Germinal center (tissue), 1 donor: ENCODE data around the gene FCN1.

Experiments
- DNase-seq: peaks from one replicate; pipeline ENCODE4 v3.0.0; 2012; ENCODE audit warnings: mixed read lengths, low spot score

Gene FCN1

DNA sequence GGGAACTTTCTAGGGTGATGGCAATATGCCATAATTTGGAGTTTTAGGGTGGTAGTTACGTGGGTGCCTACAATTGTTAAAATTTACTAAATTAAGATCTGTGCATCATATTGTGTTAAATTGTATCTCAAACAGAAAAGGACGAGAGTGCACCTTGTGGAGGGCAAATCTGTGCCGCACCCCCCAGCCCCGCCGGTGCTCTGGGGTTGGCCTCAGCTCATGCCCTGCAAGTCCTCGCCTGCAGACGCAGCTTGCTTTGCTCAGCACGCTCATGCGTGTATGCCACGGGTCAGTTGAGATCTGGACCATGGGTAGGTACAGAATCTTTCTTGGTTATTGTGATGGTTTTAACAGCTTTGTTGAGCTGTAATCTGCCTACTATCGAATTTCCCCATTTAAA is 33.7 kb upstream of the FCN1 start:
- DNase-seq: no peak

DNA sequence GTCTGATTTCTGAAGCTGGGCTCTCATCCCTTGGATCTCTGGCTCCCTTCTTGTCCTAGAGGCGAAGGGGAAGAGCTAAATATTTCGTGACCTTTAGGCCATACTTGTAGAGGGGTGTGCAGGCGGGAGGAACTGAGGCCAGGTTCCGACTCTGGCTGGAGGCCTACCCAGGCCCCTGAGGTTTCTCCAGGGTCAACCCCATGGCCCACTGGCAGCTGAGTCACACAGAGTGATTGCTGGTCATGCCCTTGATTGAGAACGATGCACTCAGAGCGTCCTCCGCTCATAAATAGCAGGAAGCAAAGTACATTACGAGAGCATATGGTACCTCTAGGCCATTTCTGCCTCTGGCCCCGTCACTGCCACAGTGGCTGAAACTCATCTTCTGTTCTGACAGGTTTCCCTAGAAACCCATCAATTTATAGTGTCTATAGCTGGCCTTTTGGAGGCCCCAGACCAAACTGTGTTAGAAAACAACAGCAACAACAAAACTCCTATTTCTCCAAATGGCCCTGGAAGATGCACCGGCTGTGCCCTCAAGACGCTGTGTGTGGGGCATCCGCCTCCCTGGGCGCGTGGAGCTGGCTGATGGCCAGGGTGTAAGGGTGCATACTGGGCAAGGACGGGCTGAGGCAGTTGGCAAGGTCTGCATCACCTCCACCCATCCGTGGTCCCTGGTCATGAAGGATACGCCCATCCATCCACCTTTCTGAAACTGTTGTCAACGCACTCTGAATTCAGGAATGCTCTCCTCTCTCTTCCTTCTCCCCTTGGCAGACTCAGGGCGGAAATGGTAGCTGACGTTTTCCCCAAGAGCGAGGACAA is 32.9 kb upstream of the FCN1 start:
- no peak for DNase-seq

DNA sequence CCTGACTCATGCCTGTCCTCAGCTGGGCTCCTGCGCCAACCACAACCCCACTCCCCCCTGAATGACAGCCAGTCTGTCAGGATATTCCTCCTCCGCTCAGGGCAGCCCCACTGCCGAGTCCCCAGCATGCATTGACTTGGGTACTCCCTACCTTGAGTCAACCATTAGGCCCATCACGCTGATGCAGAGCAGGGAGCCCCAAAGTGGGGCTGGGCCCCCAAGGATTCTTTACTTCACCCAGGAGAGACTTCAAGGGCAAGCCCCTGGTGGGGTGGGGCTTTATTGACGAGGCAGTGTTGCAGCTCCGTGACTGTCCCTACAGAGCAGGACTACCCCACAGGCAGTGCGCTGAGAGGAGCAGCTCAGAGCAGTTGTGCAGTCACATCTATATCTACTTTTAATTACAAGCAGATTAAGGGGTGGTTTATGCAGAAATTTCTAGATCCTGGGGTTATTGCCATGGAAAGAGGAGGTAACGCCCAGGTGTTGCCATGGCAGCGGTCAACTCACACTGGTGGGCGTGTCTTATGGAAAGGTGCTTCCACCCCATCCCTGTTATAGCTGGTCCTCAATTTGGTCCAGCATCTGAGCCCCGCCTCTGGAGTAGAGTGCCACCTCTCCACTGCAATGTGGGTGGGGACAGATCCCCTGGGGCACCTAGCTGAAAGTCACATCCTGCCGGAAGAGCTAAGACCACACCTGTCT is 32.1 kb upstream of the FCN1 start:
- DNase-seq: no peak

DNA sequence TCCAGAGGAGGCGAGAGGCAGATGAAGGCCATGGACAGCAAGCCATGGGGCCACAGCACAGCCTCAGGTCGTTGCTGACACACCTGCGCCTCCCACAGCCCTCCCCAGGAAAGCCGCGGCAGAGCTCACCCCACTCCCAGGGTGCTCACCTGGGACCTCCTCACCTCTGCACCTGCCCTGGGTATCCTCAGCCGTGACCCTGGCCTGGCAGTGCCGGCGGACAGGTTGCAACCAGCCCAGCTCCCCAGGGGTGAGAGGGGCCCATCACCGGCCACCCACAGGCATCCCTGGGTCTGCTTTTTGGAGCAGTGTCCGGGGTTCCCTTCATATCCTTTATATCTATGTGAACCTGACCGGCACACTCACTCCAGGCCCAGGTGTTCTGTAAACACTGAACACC is 30.4 kb upstream of the FCN1 start:
- no peak for DNase-seq

DNA sequence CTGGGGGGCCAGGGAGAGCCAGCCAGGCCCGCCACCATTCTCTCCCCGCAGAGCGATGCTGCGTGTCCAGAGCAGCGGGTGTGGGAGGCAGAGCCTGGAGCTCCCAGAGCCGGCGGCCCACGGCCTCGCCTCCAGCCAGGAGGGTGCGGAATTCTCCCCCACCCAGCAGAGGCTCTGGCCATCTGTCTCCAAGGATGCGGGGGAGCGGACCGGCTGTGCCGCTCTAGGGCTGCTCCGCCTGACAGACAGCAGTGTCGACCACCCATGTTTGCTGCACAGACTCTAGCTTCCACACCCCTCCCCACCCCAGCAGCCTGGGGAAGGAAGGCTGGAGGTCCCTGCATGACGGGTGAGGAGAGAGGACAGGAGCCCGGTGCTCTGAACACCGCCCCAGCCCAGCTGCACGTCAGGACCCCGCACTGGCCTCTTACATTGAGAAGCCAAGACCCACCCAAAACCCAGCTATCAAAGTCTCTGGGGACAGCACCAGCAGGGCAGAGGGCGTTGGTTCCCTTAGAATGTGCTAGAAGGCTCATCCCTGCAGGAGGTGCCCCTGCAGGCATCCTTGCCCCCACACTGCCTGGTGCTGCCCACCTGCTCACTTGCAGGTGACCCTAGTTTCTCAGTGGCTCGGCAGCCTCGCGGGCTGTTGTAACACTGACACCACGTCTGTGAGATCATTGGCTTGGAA is 29.7 kb upstream of the FCN1 start:
- no peak for DNase-seq

DNA sequence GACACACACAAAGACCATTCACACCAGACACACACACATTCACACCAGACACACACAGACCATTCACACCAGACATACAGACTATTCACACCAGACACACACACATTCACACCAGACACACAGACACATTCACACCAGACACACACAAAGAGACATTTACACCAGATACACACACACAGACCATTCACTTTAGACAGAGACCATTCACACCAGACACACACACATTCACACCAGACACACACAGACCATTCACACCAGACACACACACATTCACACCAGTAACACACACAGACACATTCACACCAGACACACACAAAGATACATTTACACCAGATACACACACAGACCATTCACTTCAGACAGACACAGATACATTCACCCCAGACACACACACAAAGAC is 29.0 kb upstream of the FCN1 start:
- no peak for DNase-seq

DNA sequence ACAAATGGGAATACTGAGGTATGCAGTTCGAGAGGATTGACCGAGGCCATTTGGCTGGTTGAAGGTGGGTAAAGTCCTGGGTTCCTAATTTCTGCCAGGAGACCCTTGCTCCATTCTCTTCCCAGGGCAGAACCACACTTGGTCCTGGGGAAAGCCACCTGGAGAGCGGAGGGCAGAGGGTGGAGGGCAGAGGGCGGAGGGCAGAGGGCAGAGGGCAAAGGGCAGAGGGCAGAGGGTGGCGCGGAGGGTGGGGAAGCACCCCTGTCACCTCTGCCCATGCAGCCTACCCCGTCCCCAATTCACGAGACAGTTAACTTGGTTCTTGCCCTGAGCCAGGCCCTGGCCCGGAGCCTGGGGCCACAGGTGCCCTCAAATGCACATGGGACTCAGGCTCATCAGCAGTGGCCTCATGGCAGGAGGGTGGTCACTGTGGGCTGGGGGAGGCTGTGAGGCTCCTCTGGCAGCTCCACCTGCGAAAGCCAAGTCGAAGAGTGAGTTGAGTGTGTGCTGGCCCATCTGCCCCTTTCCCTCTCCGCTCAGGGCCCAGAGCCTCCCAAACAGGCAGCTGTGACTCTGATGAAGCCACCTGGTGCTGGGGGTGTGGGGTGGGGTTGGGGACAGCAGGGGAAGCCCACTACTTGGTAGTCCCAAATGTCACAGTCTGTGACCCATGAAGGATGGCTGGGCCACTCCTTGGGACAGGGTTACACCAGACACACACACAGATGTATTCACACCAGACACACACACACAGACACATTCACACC is 28.0 kb upstream of the FCN1 start:
- no peak for DNase-seq

DNA sequence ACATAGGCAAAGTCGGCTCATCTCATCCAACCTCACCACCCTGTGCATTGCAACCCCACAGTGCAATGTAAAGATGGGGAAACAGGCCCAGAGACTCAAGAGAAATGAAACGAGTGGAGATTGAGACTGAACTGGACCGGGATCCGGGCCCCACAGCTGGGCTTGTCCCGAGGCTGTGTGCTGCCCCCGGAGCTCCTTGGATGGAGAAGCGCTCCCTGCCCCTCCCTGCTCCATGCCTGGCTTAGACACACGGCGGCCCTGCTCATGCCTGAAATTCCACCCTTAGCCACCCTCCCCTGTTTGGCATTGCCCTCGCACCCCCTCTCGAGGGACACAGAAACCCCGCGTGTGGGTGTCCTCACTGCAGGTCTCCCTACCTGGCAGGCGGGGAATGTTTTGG is 27.2 kb upstream of the FCN1 start:
- no peak for DNase-seq

DNA sequence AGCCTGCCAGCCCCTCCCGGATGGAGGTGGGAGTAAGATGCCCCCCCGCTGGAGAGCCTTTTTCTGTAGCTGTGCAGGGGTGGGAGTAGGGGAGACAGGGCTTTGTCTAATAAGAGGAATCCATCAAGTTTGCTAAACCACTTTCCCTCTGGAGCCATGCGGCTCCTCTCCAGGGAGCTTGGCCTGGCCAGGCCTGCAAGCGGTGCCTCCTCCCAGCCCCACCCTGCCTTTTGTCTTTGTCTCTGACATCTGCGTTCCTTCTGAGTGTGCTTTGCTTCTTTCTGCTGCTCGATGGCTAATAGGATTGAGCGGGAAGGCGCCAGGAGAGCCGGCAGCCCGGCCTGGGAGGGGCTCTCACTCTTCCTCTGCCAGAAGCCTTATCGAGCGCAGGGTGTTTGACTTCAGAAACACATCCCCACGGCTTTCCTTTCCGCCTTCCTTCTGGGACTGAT is 26.7 kb upstream of the FCN1 start:
- DNase-seq: no peak

DNA sequence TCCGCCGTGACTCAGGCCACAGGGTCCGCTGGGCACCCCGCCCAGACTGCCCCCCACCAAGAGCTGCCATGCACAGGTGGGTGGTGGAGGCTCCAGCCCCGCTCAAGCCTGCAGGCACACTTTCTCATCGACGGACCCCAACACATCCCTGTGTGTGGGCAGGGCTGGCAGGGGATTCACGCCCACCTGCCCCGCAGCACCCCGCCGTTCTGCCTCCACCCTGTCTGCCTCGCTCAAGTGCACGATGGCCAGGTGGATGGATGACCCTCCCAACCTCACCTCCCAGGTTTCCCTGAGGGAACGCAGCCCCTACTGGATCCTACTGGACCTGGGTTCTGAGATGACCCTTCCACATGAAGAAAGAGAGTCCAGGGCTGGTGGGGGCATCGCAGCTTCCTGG is 26.1 kb upstream of the FCN1 start:
- DNase-seq: no peak

DNA sequence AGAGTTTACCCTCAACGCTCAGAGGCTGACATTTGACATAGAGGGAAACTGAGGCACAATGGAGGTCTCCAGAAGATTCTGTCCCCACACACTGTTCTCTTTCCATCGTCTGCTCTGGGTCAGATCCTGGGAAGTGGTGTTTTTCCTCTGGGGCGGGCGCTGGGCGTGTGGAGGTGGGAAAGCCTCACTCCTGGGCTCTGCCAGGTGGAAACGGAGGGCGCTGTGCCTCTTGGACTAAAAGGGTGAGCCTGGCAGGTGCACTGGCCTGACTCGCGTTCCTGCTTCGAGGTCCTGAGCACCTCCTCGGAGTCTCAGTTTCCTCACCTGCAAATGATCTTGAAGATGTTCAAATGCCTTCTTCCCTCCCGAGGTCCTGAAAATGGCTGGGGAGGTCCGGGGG is 25.7 kb upstream of the FCN1 start:
- DNase-seq: no peak

DNA sequence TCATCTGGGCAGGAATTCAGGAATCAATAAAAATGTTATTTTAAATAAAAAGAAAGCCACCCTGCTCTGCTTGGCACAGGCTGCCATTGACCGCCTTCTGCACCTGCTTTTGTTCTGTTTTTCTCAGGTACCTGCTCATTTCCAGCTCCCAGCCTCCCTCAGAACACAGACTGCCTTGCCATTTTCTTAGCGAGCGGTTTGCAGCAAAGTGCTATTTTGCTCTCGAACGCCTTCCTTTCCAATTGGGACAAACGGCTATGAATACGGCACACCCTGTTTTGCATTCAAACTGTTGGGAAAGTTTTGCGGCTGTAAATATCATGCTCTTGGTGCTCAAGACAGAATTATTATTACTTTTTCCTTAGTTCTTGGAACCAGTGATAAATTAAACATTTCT is 25.1 kb upstream of the FCN1 start:
- DNase-seq: no peak

DNA sequence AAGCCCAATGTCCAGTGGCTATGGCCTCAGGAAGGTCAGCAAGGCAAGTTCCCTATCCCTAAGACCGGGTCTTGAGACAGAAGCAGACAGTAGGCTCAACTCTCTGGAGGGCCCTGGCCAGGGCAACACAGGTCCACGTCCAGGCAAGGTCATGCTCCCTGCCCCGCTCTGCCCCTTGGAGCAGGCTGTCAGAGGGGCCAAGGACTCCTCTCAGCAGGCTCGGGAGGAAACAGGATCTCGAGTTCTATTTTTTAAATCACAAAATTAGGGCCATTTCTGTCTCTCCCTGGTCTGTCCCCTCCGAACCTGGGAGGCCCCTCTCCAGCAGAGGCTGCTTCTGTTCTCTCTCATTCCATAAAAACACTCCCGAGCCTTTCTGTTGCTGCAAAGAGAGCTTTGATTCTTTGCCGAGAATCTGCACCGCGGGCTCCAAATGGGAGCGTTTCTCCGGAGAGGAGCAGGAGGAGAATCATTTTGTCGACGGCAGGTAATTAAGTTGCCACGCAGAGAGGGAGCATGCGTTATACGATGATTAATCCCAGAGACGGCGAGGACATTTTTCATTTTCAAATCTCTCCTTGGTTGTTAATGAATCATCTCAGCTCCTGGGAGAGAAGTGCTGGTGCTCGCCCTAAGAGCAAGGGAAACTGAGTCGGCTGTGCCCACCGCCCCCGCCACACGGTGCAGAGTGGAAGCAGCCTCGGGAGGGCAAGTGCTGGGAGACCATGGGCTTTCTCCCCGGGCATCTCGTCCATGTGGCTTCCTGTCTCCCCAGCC is 24.5 kb upstream of the FCN1 start:
- no peak for DNase-seq

DNA sequence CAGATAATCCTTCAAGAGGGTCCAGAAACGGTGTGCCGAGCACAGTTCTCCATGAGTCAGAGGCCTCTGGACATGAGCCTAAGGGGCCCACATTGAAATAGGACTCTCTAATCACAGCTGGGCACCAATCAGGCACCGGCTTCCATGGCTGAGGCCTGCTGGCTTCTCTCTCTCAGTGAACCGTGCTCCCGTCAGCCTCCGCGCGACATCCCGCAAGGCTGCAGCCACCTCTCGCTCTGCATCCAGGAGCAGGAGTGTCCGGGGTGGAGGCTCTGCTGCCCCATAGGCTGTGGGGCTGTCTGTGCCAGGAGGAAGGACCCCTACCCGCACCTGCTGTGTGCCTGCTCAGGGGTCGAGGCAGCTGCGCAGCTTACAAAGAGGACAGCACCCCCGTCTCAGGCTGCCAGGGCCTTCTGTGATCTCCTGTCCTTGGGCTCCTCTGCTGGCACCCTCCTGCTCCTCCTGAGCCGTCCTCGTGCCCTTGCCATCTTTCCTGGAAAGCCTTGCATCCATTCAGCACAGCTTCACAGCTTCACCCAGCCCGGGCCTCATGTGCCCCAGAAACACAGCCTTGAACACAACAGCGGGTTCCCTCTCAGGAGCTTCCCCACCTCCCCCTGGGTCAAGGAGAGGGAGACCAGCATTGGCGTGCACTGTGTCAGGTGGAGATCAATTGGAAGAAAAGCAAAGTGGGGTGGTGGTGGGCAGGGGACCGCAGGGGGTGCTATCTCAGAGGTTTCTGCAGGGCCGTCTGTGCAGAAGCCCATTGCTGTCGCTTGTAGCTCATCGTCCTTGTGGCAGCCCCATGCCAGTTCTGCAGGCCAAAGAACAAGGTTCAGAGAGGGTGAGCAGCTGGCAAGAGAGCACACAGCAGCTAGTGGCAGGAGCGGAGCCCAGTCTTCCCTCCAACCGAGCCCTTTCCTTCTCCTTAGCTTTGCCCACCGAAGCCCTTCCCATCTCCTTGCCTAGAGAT is 22.8 kb upstream of the FCN1 start:
- DNase-seq: no peak

DNA sequence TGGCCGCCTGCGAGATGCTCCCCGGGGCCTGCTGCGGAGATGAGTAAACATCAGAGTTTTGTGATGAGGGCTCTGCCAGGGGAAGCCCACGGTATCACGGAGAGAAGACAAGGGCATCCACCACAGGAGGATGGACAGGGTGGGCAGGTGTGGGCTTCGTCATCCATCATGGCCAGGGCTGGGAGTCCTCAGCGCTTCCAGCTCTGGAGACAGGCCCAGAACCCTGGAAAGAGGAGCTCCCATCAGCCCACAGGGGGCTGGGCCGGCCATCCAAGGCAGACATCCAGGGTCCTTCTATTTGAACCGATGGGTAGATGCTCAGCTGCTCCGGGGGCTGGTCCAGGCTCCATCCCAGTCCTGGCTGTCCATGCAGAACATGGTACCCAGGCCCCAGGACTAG is 22.1 kb upstream of the FCN1 start:
- DNase-seq: no peak

DNA sequence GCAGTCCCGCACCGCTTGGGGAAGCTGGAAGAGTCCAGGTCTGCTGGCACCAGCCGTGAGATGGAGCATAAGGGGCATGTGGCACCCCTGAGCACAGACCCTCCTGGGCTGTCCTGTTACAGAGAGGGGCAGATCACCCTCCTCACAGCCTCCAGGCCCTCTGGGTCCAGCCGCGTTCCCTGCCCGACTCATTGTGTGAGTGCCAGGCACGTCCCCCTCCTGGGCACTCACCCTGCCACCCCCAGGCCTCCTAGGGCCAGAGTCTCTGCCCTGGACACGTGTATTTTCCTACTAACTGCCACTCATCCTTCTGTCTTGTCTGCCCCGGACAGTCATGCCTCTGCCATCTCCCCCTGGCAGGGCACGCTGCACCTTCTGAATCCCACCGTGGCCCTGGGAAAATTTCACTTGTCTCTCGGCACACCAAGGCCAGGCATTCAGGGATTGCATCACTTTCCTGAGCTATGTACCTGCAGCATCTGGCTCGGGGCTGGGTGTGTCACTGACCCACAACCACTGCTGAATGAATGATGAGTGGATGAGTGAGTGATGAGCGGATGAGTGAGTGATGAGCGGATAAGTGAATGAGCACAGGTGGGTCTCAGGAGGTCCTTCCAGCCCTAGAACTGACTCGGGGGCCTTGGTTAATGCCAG is 21.5 kb upstream of the FCN1 start:
- no peak for DNase-seq

DNA sequence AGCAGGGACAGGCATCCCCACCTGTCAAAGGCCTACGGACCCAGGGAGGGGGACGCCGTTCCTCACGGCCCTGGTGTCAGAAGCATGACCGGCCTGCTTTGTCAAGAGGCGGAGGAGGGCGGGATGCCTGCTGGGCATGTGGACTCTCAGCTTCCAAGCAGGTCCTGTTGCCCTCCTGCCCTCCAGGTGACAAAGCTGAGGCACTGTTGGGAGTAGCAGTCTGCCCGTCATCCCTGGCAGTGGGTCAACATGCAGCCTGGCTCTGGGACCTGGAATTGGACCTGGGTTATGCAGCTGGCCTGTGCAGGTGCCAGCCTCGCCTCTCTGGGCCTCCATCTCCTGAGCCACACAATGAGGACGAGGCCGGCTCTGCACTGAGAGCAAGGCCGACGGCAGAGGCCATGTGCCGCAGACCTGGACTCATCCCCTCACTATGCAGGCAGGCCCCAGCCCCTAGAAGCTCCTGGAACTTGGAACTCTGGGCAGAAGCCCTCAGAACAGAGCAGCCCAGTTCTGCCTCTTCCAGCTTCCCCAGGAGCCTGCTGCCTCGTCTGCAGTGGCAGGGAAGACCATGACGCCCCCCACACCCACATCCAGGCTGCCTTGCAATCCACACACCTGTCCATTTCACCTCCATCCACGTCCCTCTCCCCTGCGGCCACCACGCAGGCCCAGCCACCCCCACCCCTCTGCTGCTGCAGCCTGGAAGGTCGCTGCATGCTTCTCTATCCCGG is 20.8 kb upstream of the FCN1 start:
- no peak for DNase-seq

DNA sequence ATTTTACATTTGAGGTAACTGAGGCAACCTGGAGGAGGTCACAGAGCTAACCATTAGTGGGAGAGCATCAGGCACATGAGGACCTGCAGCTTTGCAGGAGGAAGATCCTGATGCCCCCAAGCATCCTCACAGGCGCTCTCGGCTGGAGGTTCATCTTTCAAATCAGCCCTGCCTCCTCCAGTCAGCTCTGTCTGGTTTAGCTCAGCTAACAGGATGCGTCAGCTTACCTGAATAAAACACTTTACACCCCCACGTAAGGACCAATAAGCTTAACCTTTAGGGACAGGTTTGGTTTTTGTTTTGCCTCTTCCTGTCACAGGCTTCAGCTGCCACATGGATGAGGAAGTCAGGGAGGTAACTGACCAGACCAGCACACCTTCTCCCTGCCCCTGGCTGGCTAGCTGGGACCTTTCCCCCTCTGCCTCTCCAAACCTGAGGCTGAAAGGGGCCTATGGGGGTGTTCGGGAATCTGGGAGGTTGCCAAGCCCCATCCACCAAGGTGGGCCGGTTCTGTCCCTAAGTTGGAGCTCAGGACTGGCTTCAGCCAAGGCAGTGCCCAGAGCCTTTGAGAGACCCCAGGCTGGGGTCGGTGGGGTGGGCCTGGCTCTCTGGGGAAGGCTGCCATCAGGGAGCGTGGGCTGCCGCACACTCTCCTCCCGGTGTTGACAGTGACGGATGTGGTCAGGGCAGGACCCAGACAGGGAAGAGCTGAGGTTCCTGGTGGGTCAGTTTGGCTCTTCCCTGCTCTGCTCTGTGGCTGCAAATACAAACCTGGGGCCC is 20.0 kb upstream of the FCN1 start:
- peak; percentile 50 for DNase-seq
